Stimulated activated CD4-positive, alpha-beta T cell treated with anti-CD3 and anti-CD28 coated beads, TNF-alpha, amount 100 ng/mL, for 4 hours (primary cell): ENCODE results near the gene BDKRB2.

Experiments used
- DNase-seq, 3 experiments: peaks; one replicate each; pipeline ENCODE4 v3.0.0-alpha.2; 2020; ENCODE audit warnings: low read depth in 3 of 3

The BDKRB2 gene

GRCh38 chr14:96252323-96252998 is 47.8 kb downstream of the BDKRB2 start:
- no peak for DNase-seq

- DNase-seq: no peak
These were observed 48.4 kb downstream of the BDKRB2 start for GRCh38 chr14:96252999-96253539.

- DNase-seq: no peak
These were observed 50.0 kb downstream of the BDKRB2 start for GRCh38 chr14:96254687-96255086.

- DNase-seq: no peak
These were observed 51.1 kb downstream of the BDKRB2 start, which contains the start of gene BDKRB1 for GRCh38 chr14:96255501-96256366. Gene BDKRB1, plus strand, starts transcription at chr14:96256210. Its CDS starts 7,473 bp downstream, at chr14:96263683.

GRCh38 chr14:96256407-96256806 is 51.8 kb downstream of the BDKRB2 start:
- DNase-seq: no peak

GRCh38 chr14:96257056-96257455 is 52.4 kb downstream of the BDKRB2 start:
- DNase-seq: no peak

GRCh38 chr14:96257900-96258299 is 53.3 kb downstream of the BDKRB2 start:
- DNase-seq: no peak

- DNase-seq: no peak
These were observed 55.7 kb downstream of the BDKRB2 start for GRCh38 chr14:96260341-96260821.

- no peak for DNase-seq
These were observed 56.4 kb downstream of the BDKRB2 start for GRCh38 chr14:96261053-96261452.

GRCh38 chr14:96261772-96262655 is 57.4 kb downstream of the BDKRB2 start:
- DNase-seq: no peak

- no peak for DNase-seq
These were observed 58.9 kb downstream of the BDKRB2 start for GRCh38 chr14:96263347-96264199.

GRCh38 chr14:96264200-96264553 is 59.5 kb downstream of the BDKRB2 start:
- no peak for DNase-seq

- no peak for DNase-seq
These were observed 60.2 kb downstream of the BDKRB2 start for GRCh38 chr14:96264853-96265252.

- no peak for DNase-seq
These were observed 60.9 kb downstream of the BDKRB2 start for GRCh38 chr14:96265383-96266095.

- DNase-seq: no peak
These were observed 62.7 kb downstream of the BDKRB2 start for GRCh38 chr14:96267336-96267735.

GRCh38 chr14:96267916-96268315 is 63.3 kb downstream of the BDKRB2 start:
- no peak for DNase-seq

- DNase-seq: no peak
These were observed 64.1 kb downstream of the BDKRB2 start for GRCh38 chr14:96268431-96269358.

GRCh38 chr14:96269359-96269710 is 64.7 kb downstream of the BDKRB2 start:
- no peak for DNase-seq
